ENCODE data around the gene BOD1.

Gene BOD1

GRCh38 chr5:173629628-173630027 is 13.2 kb upstream of the BOD1 start:
- Mint-ChIP-seq H3K9me3 (no peaks in the 10 kb centered on the region), H3K27me3 (peaks cover 2% of the 10 kb centered on the region), H3K4me3 (no peak overlapping the region), H3K27ac (no peak overlapping the region), H3K36me3 (ENCODE audit: low read depth) (no peaks in the 10 kb centered on the region), H3K4me1 (ENCODE audit: low read depth) (peaks cover 23% of the 10 kb centered on the region)
- intact Hi-C loops (cut with micrococcal nuclease): no loop called here

GRCh38 chr5:173628501-173628900 is 12.1 kb upstream of the BOD1 start:
- Mint-ChIP-seq H3K4me1 (ENCODE audit: low read depth) (peaks cover 23% of the 10 kb centered on the region), H3K36me3 (ENCODE audit: low read depth) (no peaks in the 10 kb centered on the region), H3K27ac (no peak overlapping the region), H3K27me3 (peaks cover 2% of the 10 kb centered on the region), H3K4me3 (no peak overlapping the region), H3K9me3 (no peaks in the 10 kb centered on the region)
- intact Hi-C loops (cut with micrococcal nuclease): no loop called here

- no peak overlapping the region for H3K27ac Mint-ChIP-seq
- intact Hi-C loops (cut with micrococcal nuclease): no loop called here
- H3K4me1 Mint-ChIP-seq (ENCODE audit: low read depth): peaks cover 23% of the 10 kb centered on the region
- no peaks in the 10 kb centered on the region for H3K36me3 Mint-ChIP-seq (ENCODE audit: low read depth)
- H3K9me3 Mint-ChIP-seq: no peaks in the 10 kb centered on the region
- H3K27me3 Mint-ChIP-seq: peaks cover 2% of the 10 kb centered on the region
- H3K4me3 Mint-ChIP-seq: no peak overlapping the region
Measured at GRCh38 chr5:173627860-173628392, 11.5 kb upstream of the BOD1 start.

- no peaks in the 10 kb centered on the region for H3K36me3 Mint-ChIP-seq (ENCODE audit: low read depth)
- peaks cover 2% of the 10 kb centered on the region for H3K27me3 Mint-ChIP-seq
- H3K27ac Mint-ChIP-seq: no peak overlapping the region
- intact Hi-C loops (cut with micrococcal nuclease): no loop called here
- H3K9me3 Mint-ChIP-seq: no peaks in the 10 kb centered on the region
- peaks cover 17% of the 10 kb centered on the region for H3K4me1 Mint-ChIP-seq (ENCODE audit: low read depth)
- H3K4me3 Mint-ChIP-seq: no peak overlapping the region
Measured at GRCh38 chr5:173627271-173627670, 10.8 kb upstream of the BOD1 start.

- Mint-ChIP-seq H3K4me3 (no peak overlapping the region), H3K9me3 (no peaks in the 10 kb centered on the region), H3K36me3 (ENCODE audit: low read depth) (no peaks in the 10 kb centered on the region), H3K27me3 (peaks cover under 1% of the 10 kb centered on the region), H3K27ac (no peak overlapping the region), H3K4me1 (ENCODE audit: low read depth) (peaks cover 14% of the 10 kb centered on the region)
- intact Hi-C loops (cut with micrococcal nuclease): no loop called here
Measured at GRCh38 chr5:173626505-173626820, 10.0 kb upstream of the BOD1 start.

GRCh38 chr5:173625673-173626504 is 9.4 kb upstream of the BOD1 start:
- Mint-ChIP-seq H3K4me3 (no peak overlapping the region), H3K27me3 (no peaks in the 10 kb centered on the region), H3K36me3 (ENCODE audit: low read depth) (no peaks in the 10 kb centered on the region), H3K4me1 (ENCODE audit: low read depth) (peaks cover 11% of the 10 kb centered on the region), H3K9me3 (no peaks in the 10 kb centered on the region), H3K27ac (no peak overlapping the region)
- intact Hi-C loops (cut with micrococcal nuclease): no loop called here

GRCh38 chr5:173625261-173625660 is 8.8 kb upstream of the BOD1 start:
- Mint-ChIP-seq H3K9me3 (no peaks in the 10 kb centered on the region), H3K4me3 (no peak overlapping the region), H3K36me3 (ENCODE audit: low read depth) (no peaks in the 10 kb centered on the region), H3K27me3 (no peaks in the 10 kb centered on the region), H3K4me1 (ENCODE audit: low read depth) (peaks cover 11% of the 10 kb centered on the region), H3K27ac (no peak overlapping the region)
- intact Hi-C loops (cut with micrococcal nuclease): no loop called here

- H3K9me3 Mint-ChIP-seq: no peaks in the 10 kb centered on the region
- peaks cover 11% of the 10 kb centered on the region for H3K4me1 Mint-ChIP-seq (ENCODE audit: low read depth)
- H3K27me3 Mint-ChIP-seq: no peaks in the 10 kb centered on the region
- no peak overlapping the region for H3K27ac Mint-ChIP-seq
- no peak overlapping the region for H3K4me3 Mint-ChIP-seq
- intact Hi-C loops (cut with micrococcal nuclease): no loop called here
- H3K36me3 Mint-ChIP-seq (ENCODE audit: low read depth): no peaks in the 10 kb centered on the region
Measured at GRCh38 chr5:173624282-173624681, 7.8 kb upstream of the BOD1 start.

GRCh38 chr5:173623789-173624188 is 7.3 kb upstream of the BOD1 start:
- no peaks in the 10 kb centered on the region for H3K27me3 Mint-ChIP-seq
- peaks cover 11% of the 10 kb centered on the region for H3K4me1 Mint-ChIP-seq (ENCODE audit: low read depth)
- no peak overlapping the region for H3K4me3 Mint-ChIP-seq
- intact Hi-C loops (cut with micrococcal nuclease): no loop called here
- no peaks in the 10 kb centered on the region for H3K36me3 Mint-ChIP-seq (ENCODE audit: low read depth)
- no peak overlapping the region for H3K27ac Mint-ChIP-seq
- no peaks in the 10 kb centered on the region for H3K9me3 Mint-ChIP-seq

- intact Hi-C loops (cut with micrococcal nuclease): no loop called here
- Mint-ChIP-seq H3K27me3 (no peaks in the 10 kb centered on the region), H3K27ac (no peak overlapping the region), H3K9me3 (no peaks in the 10 kb centered on the region), H3K4me1 (ENCODE audit: low read depth) (peaks cover 11% of the 10 kb centered on the region), H3K36me3 (ENCODE audit: low read depth) (no peaks in the 10 kb centered on the region), H3K4me3 (no peak overlapping the region)
Measured at GRCh38 chr5:173623296-173623771, 6.9 kb upstream of the BOD1 start.

- Mint-ChIP-seq H3K9me3 (no peaks in the 10 kb centered on the region), H3K27me3 (no peaks in the 10 kb centered on the region), H3K27ac (no peak overlapping the region), H3K4me3 (no peak overlapping the region), H3K36me3 (ENCODE audit: low read depth) (no peaks in the 10 kb centered on the region), H3K4me1 (ENCODE audit: low read depth) (peaks cover 11% of the 10 kb centered on the region)
- intact Hi-C loops (cut with micrococcal nuclease): no loop called here
Measured at GRCh38 chr5:173622183-173623047, 6.0 kb upstream of the BOD1 start.

GRCh38 chr5:173620784-173621183 is 4.3 kb upstream of the BOD1 start:
- Mint-ChIP-seq H3K4me3 (no peak overlapping the region), H3K4me1 (ENCODE audit: low read depth) (peaks cover 8% of the 10 kb centered on the region), H3K27me3 (no peaks in the 10 kb centered on the region), H3K36me3 (ENCODE audit: low read depth) (peaks cover 5% of the 10 kb centered on the region), H3K9me3 (no peaks in the 10 kb centered on the region), H3K27ac (no peak overlapping the region)
- intact Hi-C loops (cut with micrococcal nuclease): no loop called here

GRCh38 chr5:173618927-173619519 is 2.6 kb upstream of the BOD1 start:
- intact Hi-C loops (cut with micrococcal nuclease): loop anchor here (1.0 to 5.0 kb wide), 3 partner anchors 308 to 693 kb away; no protein-coding TSS in a partner anchor
- no peak overlapping the region for H3K27ac Mint-ChIP-seq
- no peaks in the 10 kb centered on the region for H3K9me3 Mint-ChIP-seq
- H3K27me3 Mint-ChIP-seq: no peaks in the 10 kb centered on the region
- no peak overlapping the region for H3K4me3 Mint-ChIP-seq
- H3K36me3 Mint-ChIP-seq (ENCODE audit: low read depth): peaks cover 11% of the 10 kb centered on the region
- peaks cover 17% of the 10 kb centered on the region for H3K4me1 Mint-ChIP-seq (ENCODE audit: low read depth)
